ENCODE data around the gene RNF215.
"Not testable (repeated sequence)": the region's sequence is repeated elsewhere in the genome, so short reads cannot be mapped to it uniquely, and the experiment has no call there.

Gene RNF215

DNA sequence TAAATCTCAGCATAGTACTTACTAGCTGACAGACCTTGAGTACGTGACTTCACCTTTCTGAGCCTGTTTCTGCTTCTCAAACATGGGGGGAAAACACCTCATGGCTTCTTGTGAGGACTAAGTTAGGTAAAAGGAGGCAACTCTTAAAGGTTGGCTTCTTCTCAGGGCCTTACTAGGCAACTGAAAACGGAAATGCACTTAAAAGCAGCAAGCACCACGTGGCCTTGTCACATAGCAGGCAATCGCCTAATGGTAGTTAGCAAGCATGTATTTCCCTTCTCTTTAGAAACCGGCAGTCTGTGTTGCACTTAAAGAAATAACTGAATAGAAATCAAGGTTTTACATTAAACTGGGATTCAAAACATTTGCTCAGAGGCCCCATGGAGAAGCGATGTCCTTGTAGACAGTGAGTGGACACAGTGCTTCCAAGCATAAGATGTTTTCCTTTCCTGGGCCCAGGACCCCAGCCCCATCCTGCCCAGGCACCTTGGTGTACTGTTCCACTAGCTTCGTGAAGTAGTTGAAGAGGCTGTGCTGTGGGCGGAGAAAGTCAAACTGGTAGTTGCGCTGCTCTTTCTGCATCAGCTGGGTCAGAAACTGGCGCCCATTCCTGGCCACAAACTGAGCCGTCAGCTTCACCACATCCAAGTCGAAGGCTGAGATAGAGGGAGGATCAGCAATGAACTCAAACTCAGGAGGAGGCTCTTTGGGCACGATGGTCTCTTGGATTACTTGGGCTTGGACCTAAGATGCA, 42.6 kb downstream of the RNF215 start:
- H2BK120ac ChIP-seq (ENCODE audit: low read depth, low read length) = no peak overlapping the region
- H3K79me1 ChIP-seq (ENCODE audit: low read length) = peaks cover 7% of the 10 kb centered on the region
- H4K8ac ChIP-seq (ENCODE audit: low read depth, low read length) = no peak overlapping the region
- no peak overlapping the region for H2BK5ac ChIP-seq (ENCODE audit: low read length)
- peaks cover 8% of the 10 kb centered on the region for H3K79me2 ChIP-seq (ENCODE audit: control insufficient read depth, insufficient read depth, low read length)
- no peak overlapping the region for H3K56ac ChIP-seq (ENCODE audit: low read length)
- no CpG with 5 or more reads among the region's 13 CpGs for WGBS (ENCODE audit: extremely low coverage, insufficient coverage, low lambda C conversion rate)
- no peak overlapping the region for H3K4me2 ChIP-seq (ENCODE audit: low read length)
- H3K9ac ChIP-seq (ENCODE audit: low read length) = no peak overlapping the region
- H3K4me1 ChIP-seq (ENCODE audit: control insufficient read depth, low read depth, low read length) = no peaks in the 10 kb centered on the region
- no peaks in the 10 kb centered on the region for H3K27me3 ChIP-seq (ENCODE audit: insufficient read depth, low read length, poor library complexity)
- H4K5ac ChIP-seq (ENCODE audit: low read length) = no peak overlapping the region
- no peak overlapping the region for H3K18ac ChIP-seq (ENCODE audit: low read length)
- no peak overlapping the region for H3K4me3 ChIP-seq (ENCODE audit: low read length)
- H2BK15ac ChIP-seq (replicated peaks; ENCODE audit: low read depth) = no peak overlapping the region
- no peak overlapping the region for H3K23ac ChIP-seq (ENCODE audit: low read length)
- H3K4ac ChIP-seq (ENCODE audit: low read depth, low read length) = no peak overlapping the region
- DNase-seq = no peak
- H3K27ac ChIP-seq (ENCODE audit: low read depth, low read length) = no peak overlapping the region
- no peak overlapping the region for H2AK5ac ChIP-seq (ENCODE audit: low read length)
- peaks cover 51% of the 10 kb centered on the region for H3K36me3 ChIP-seq (ENCODE audit: control insufficient read depth, insufficient read depth, low read length)

- no peak overlapping the region for H4K5ac ChIP-seq (ENCODE audit: low read length)
- H3K27me3 ChIP-seq (ENCODE audit: insufficient read depth, low read length, poor library complexity) = no peaks in the 10 kb centered on the region
- no peak overlapping the region for H3K4me3 ChIP-seq (ENCODE audit: low read length)
- H4K8ac ChIP-seq (ENCODE audit: low read depth, low read length) = no peak overlapping the region
- no peaks in the 10 kb centered on the region for H3K4me1 ChIP-seq (ENCODE audit: control insufficient read depth, low read depth, low read length)
- H3K56ac ChIP-seq (ENCODE audit: low read length) = no peak overlapping the region
- no peaks in the 10 kb centered on the region for H3K79me1 ChIP-seq (ENCODE audit: low read length)
- no peak overlapping the region for H3K23ac ChIP-seq (ENCODE audit: low read length)
- WGBS (ENCODE audit: extremely low coverage, insufficient coverage, low lambda C conversion rate) = no CpG with 5 or more reads among the region's 16 CpGs
- no peaks in the 10 kb centered on the region for H3K79me2 ChIP-seq (ENCODE audit: control insufficient read depth, insufficient read depth, low read length)
- no peak overlapping the region for H2BK5ac ChIP-seq (ENCODE audit: low read length)
- no peak overlapping the region for H2BK120ac ChIP-seq (ENCODE audit: low read depth, low read length)
- no peak overlapping the region for H3K9ac ChIP-seq (ENCODE audit: low read length)
- H3K27ac ChIP-seq (ENCODE audit: low read depth, low read length) = no peak overlapping the region
- peaks cover 63% of the 10 kb centered on the region for H3K36me3 ChIP-seq (ENCODE audit: control insufficient read depth, insufficient read depth, low read length)
- H2AK5ac ChIP-seq (ENCODE audit: low read length) = no peak overlapping the region
- H3K4ac ChIP-seq (ENCODE audit: low read depth, low read length) = no peak overlapping the region
- no peak overlapping the region for H2BK15ac ChIP-seq (replicated peaks; ENCODE audit: low read depth)
- no peak overlapping the region for H3K18ac ChIP-seq (ENCODE audit: low read length)
- no peak overlapping the region for H3K4me2 ChIP-seq (ENCODE audit: low read length)
- DNase-seq = no peak
These were observed 46.1 kb downstream of the RNF215 start for GRCh38 chr22:30340911-30341685.

DNA sequence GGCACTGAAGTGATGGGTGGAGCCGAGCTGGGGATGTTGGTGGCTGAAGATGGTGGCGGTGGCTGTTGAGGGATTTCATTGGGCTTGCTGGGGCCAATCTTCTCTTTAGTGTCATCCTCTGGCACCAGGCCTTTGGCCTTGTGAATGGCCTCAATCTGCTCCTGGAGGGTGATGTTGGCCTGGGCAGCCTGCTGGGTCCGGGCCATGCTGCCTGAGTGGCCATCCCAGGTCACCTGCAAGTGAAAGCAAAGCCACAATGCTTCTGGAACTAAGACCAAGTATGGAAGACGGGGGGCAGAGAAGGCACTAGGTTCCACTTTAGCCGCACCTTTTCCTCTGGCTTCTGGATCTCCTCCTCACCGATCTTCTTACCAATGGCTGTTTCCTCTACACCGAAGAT, 48.4 kb downstream of the RNF215 start:
- H3K36me3 ChIP-seq (ENCODE audit: control insufficient read depth, insufficient read depth, low read length) = peaks cover 54% of the 10 kb centered on the region
- H2BK120ac ChIP-seq (ENCODE audit: low read depth, low read length) = no peak overlapping the region
- no peaks in the 10 kb centered on the region for H3K79me1 ChIP-seq (ENCODE audit: low read length)
- H3K9ac ChIP-seq (ENCODE audit: low read length) = no peak overlapping the region
- no peak overlapping the region for H3K4me3 ChIP-seq (ENCODE audit: low read length)
- no peak overlapping the region for H3K56ac ChIP-seq (ENCODE audit: low read length)
- H3K27ac ChIP-seq (ENCODE audit: low read depth, low read length) = no peak overlapping the region
- H3K79me2 ChIP-seq (ENCODE audit: control insufficient read depth, insufficient read depth, low read length) = no peaks in the 10 kb centered on the region
- H2BK5ac ChIP-seq (ENCODE audit: low read length) = no peak overlapping the region
- no peak overlapping the region for H4K5ac ChIP-seq (ENCODE audit: low read length)
- no peak overlapping the region for H3K4me2 ChIP-seq (ENCODE audit: low read length)
- no peak for DNase-seq
- no peak overlapping the region for H3K23ac ChIP-seq (ENCODE audit: low read length)
- H3K18ac ChIP-seq (ENCODE audit: low read length) = no peak overlapping the region
- no peaks in the 10 kb centered on the region for H3K4me1 ChIP-seq (ENCODE audit: control insufficient read depth, low read depth, low read length)
- no peak overlapping the region for H3K4ac ChIP-seq (ENCODE audit: low read depth, low read length)
- no peak overlapping the region for H2BK15ac ChIP-seq (replicated peaks; ENCODE audit: low read depth)
- WGBS (ENCODE audit: extremely low coverage, insufficient coverage, low lambda C conversion rate) = no CpG with 5 or more reads among the region's 7 CpGs
- H3K27me3 ChIP-seq (ENCODE audit: insufficient read depth, low read length, poor library complexity) = no peaks in the 10 kb centered on the region
- H2AK5ac ChIP-seq (ENCODE audit: low read length) = no peak overlapping the region
- H4K8ac ChIP-seq (ENCODE audit: low read depth, low read length) = no peak overlapping the region

DNA sequence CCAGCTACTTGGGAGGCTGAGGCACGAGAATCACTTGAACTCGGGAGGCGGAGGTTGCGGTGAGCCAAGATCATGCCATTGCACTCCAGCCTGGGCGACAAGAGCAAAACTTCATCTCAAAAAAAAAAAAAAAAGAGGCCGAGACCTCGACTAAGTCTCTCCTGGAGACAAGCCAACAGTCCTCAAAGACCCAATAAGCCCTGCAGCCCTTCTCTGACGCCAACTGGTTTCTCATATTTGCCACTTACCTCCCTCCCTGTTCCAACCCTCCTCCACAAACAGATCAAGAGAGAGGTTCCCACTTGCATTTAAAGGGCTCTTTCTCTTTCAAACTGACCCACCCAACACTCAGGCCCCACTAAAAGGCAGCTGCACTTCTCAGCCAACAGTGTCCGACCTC, 48.9 kb downstream of the RNF215 start:
- not testable (repeated sequence) for H3K4me1 ChIP-seq (ENCODE audit: control insufficient read depth, low read depth, low read length); H3K27ac ChIP-seq (ENCODE audit: low read depth, low read length); H3K4ac ChIP-seq (ENCODE audit: low read depth, low read length); H3K4me3 ChIP-seq (ENCODE audit: low read length); H4K8ac ChIP-seq (ENCODE audit: low read depth, low read length); H3K56ac ChIP-seq (ENCODE audit: low read length); H2BK5ac ChIP-seq (ENCODE audit: low read length); H3K27me3 ChIP-seq (ENCODE audit: insufficient read depth, low read length, poor library complexity); H3K79me1 ChIP-seq (ENCODE audit: low read length); H3K4me2 ChIP-seq (ENCODE audit: low read length); DNase-seq; H2AK5ac ChIP-seq (ENCODE audit: low read length); H3K9ac ChIP-seq (ENCODE audit: low read length); H3K79me2 ChIP-seq (ENCODE audit: control insufficient read depth, insufficient read depth, low read length); H4K5ac ChIP-seq (ENCODE audit: low read length); H3K18ac ChIP-seq (ENCODE audit: low read length); H2BK15ac ChIP-seq (replicated peaks; ENCODE audit: low read depth); H3K23ac ChIP-seq (ENCODE audit: low read length); H2BK120ac ChIP-seq (ENCODE audit: low read depth, low read length)
- no CpG with 5 or more reads among the region's 9 CpGs for WGBS (ENCODE audit: extremely low coverage, insufficient coverage, low lambda C conversion rate)
- peaks cover 53% of the 10 kb centered on the region for H3K36me3 ChIP-seq (ENCODE audit: control insufficient read depth, insufficient read depth, low read length)

- H4K5ac ChIP-seq (ENCODE audit: low read length) = no peak overlapping the region
- no peaks in the 10 kb centered on the region for H3K79me2 ChIP-seq (ENCODE audit: control insufficient read depth, insufficient read depth, low read length)
- no peak overlapping the region for H2BK5ac ChIP-seq (ENCODE audit: low read length)
- no peak overlapping the region for H3K4ac ChIP-seq (ENCODE audit: low read depth, low read length)
- no peak overlapping the region for H2BK120ac ChIP-seq (ENCODE audit: low read depth, low read length)
- no peak overlapping the region for H3K18ac ChIP-seq (ENCODE audit: low read length)
- no peaks in the 10 kb centered on the region for H3K4me1 ChIP-seq (ENCODE audit: control insufficient read depth, low read depth, low read length)
- no peak overlapping the region for H2AK5ac ChIP-seq (ENCODE audit: low read length)
- no peak overlapping the region for H3K56ac ChIP-seq (ENCODE audit: low read length)
- no peak overlapping the region for H3K9ac ChIP-seq (ENCODE audit: low read length)
- H3K4me2 ChIP-seq (ENCODE audit: low read length) = no peak overlapping the region
- H4K8ac ChIP-seq (ENCODE audit: low read depth, low read length) = no peak overlapping the region
- H3K27ac ChIP-seq (ENCODE audit: low read depth, low read length) = no peak overlapping the region
- DNase-seq = no peak
- peaks cover 48% of the 10 kb centered on the region for H3K36me3 ChIP-seq (ENCODE audit: control insufficient read depth, insufficient read depth, low read length)
- no peak overlapping the region for H3K23ac ChIP-seq (ENCODE audit: low read length)
- no peaks in the 10 kb centered on the region for H3K79me1 ChIP-seq (ENCODE audit: low read length)
- no peak overlapping the region for H3K4me3 ChIP-seq (ENCODE audit: low read length)
- H2BK15ac ChIP-seq (replicated peaks; ENCODE audit: low read depth) = no peak overlapping the region
- H3K27me3 ChIP-seq (ENCODE audit: insufficient read depth, low read length, poor library complexity) = no peaks in the 10 kb centered on the region
- WGBS (ENCODE audit: extremely low coverage, insufficient coverage, low lambda C conversion rate) = no CpG with 5 or more reads among the region's 8 CpGs
These were observed 49.8 kb downstream of the RNF215 start for GRCh38 chr22:30337461-30337778.
